Muscle layer of duodenum (tissue), 2 donors: ENCODE measurements around the gene TIMM10.

Source experiments
- H3K27ac ChIP-seq: one replicate; pipeline ENCODE4 v1.7.0; 2013; ENCODE audit warnings: mild to moderate bottlenecking, low read length
- H3K27me3 ChIP-seq: one replicate; pipeline ENCODE4 v1.7.0; 2013; ENCODE audit warnings: low read depth, mild to moderate bottlenecking, control low read depth, low read length
- H3K36me3 ChIP-seq, 2 donors: one replicate each; pipeline ENCODE4 v1.7.0; 2013; ENCODE audit warnings: low read length in 2 of 2, control low read depth in 1 of 2, mild to moderate bottlenecking in 1 of 2; ENCODE audit not compliant: insufficient read depth in 2 of 2, control insufficient read depth in 1 of 2
- H3K4me1 ChIP-seq, 2 donors: one replicate each; pipeline ENCODE4 v1.7.0; 2013; ENCODE audit warnings: low read length in 2 of 2, mild to moderate bottlenecking in 2 of 2, control low read depth in 1 of 2, moderate library complexity in 1 of 2; ENCODE audit not compliant: insufficient read depth in 2 of 2, control insufficient read depth in 1 of 2
- H3K4me3 ChIP-seq, 2 donors: one replicate each; pipeline ENCODE4 v1.7.0; 2013; ENCODE audit warnings: low read length in 2 of 2, low read depth in 1 of 2, mild to moderate bottlenecking in 1 of 2
- H3K9me3 ChIP-seq, 2 donors: one replicate each; pipeline ENCODE4 v1.7.0; 2013; ENCODE audit warnings: low read length in 2 of 2, control low read depth in 1 of 2, mild to moderate bottlenecking in 1 of 2; ENCODE audit not compliant: control insufficient read depth in 1 of 2
- donor health status: healthy.

Gene TIMM10

DNA sequence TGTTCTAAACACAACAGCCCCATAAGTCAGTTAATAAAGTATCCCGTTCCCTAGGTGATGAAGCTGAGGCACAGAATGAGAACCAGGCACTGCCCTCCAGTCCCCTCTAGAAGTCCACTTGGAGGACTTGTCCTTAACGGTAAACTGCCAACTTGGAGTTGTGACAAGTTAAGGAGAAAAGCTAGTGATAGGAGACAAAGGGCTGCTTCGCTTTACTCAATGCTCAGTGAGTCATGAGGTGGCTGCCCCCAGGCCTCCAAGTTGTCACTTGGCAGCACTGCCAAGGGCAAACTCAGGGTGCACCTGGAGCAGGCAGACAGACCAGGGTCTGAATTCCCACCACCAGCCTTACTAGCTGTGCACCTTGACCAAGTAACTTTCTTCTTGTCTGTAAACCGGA, 28.6 kb downstream of the TIMM10 start:
- H3K27me3 ChIP-seq: no peaks in the 10 kb centered on the region
- H3K4me1 ChIP-seq: peaks cover 3 to 7% of the 10 kb centered on the region in 2 donors
- no peak overlapping the region for H3K27ac ChIP-seq
- H3K9me3 ChIP-seq: no peaks in the 10 kb centered on the region
- no peak overlapping the region for H3K4me3 ChIP-seq
- H3K36me3 ChIP-seq: no peaks in the 10 kb centered on the region

DNA sequence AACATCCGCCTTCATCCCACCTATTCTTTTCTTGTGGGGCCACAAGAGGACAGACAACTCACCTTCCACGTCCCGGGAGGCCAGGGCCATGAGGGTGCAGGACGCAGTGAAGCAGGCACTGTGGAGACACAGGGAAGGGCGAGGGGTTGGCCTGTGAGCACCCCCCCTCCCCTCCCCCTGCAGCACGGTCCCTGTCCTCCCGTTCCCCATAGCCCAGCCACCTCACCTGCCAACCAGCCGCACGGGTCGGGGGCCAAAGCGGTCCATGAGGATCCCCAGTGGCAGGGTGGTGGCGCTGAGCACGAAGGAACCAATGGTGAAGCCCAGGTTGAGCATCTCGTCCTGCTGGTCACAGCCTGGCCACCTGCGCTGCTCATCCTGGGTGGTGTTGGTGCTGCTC, 29.6 kb downstream of the TIMM10 start:
- peaks cover 3 to 7% of the 10 kb centered on the region in 2 donors for H3K4me1 ChIP-seq
- H3K4me3 ChIP-seq: no peak overlapping the region
- no peak overlapping the region for H3K27ac ChIP-seq
- no peaks in the 10 kb centered on the region for H3K27me3 ChIP-seq
- H3K36me3 ChIP-seq: peaks cover 0 to 2% of the 10 kb centered on the region in 2 donors
- no peaks in the 10 kb centered on the region for H3K9me3 ChIP-seq

DNA sequence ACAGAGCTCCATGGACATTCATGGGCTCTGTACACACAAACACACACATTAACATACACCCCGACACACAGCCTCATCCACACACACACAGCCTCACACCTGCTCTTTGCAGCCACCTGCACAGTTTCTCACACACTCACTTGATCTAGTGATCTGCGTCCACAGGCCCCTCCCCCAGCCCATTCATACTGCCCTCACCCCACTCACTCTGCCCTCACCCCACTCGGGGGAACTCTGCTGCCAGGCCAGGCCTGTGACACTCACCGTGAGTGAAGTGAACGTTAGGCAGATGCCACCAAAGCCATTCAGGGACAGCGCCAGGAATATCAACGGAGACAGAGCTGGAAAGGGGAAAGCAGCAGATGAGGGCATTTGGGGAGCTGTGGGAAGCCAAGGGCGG, 30.0 kb downstream of the TIMM10 start:
- Histone ChIP-seq H3K36me3 (peaks cover 0 to 5% of the 10 kb centered on the region in 2 donors), H3K4me3 (no peak overlapping the region), H3K4me1 (peaks cover 3 to 7% of the 10 kb centered on the region in 2 donors), H3K27ac (no peak overlapping the region), H3K9me3 (no peaks in the 10 kb centered on the region), H3K27me3 (no peaks in the 10 kb centered on the region)

DNA sequence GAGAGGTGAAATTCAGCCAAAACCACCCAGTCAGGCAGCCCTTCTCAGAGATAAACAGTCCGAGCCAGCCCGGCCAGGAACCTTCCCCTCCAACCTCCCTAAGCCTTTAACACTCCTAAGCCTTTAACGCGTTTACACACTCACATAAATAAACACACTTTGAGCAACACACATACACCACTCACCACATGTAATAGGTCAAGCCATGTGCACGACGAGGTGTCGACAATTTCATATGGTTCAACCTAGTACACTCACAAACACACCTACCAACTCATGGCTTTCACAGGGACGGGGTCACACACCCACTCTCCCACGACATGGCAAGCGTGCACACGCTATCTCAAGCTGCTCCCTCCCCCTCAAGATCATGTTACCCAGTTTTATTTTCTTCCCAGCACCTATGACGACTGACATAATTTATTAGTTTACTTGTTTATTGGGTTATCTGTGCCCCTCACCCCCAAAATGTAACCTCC, 30.5 kb downstream of the TIMM10 start:
- no peaks in the 10 kb centered on the region for H3K27me3 ChIP-seq
- H3K4me3 ChIP-seq: peak overlapping the region; percentile 34 to 41
- H3K27ac ChIP-seq: no peak overlapping the region
- H3K36me3 ChIP-seq: peaks cover 0 to 5% of the 10 kb centered on the region in 2 donors
- H3K4me1 ChIP-seq: peaks cover 3 to 7% of the 10 kb centered on the region in 2 donors
- no peaks in the 10 kb centered on the region for H3K9me3 ChIP-seq

DNA sequence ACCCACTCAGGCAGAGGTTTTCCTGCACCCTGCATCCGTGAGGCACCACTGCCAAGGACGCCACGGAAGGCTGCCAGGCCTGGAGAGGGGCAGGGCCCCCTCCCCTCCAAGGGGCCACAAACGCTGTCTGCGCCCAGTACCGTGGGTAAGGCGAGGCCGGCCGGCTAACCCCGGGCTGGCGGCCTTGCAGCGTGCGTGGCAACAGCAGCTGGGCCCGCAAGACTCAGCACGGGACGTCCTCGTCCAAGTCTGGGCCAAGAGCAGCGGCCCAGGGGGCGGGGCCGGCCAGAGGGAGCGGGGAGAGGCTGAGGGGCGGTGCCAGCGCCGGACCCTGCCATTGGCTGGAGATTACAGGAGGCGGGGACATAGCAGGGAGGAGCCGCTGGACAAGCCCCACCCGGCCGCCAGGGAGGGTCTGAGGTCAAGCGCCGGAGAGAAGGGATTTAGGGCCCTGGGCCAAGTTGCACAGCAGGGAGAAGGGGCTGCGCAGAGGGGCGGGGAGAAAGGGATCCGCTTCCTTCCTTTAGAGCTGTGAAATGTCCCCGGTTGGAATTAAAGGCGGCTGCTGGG, 31.1 kb downstream of the TIMM10 start:
- H3K4me3 ChIP-seq: peak overlapping the region; percentile 34 to 41
- peaks cover 3 to 7% of the 10 kb centered on the region in 2 donors for H3K4me1 ChIP-seq
- no peak overlapping the region for H3K27ac ChIP-seq
- H3K27me3 ChIP-seq: no peaks in the 10 kb centered on the region
- peaks cover 0 to 5% of the 10 kb centered on the region in 2 donors for H3K36me3 ChIP-seq
- H3K9me3 ChIP-seq: no peaks in the 10 kb centered on the region

DNA sequence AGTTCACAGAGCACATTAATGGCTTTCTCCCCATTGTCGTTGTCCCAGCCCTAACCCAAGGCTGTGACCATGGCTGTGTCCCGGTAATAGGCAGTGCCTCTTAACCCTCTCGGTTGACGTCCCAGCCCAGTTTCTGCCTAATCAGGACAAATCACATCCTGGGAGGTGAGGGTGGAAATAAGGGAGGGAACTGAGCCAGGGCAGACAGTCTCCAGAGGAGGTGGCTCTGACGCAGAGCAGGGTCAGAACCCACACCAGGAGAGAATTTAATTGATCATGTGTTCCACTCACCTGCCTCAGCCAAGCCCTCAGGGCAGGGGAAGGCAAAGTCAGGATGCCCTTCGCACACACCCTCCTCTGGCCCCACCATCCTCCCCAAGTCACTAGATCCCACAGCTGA, 32.0 kb downstream of the TIMM10 start:
- no peaks in the 10 kb centered on the region for H3K27me3 ChIP-seq
- H3K36me3 ChIP-seq: peaks cover 0 to 11% of the 10 kb centered on the region in 2 donors
- no peak overlapping the region for H3K27ac ChIP-seq
- peaks cover 3 to 7% of the 10 kb centered on the region in 2 donors for H3K4me1 ChIP-seq
- H3K4me3 ChIP-seq: no peak overlapping the region
- H3K9me3 ChIP-seq: no peaks in the 10 kb centered on the region

DNA sequence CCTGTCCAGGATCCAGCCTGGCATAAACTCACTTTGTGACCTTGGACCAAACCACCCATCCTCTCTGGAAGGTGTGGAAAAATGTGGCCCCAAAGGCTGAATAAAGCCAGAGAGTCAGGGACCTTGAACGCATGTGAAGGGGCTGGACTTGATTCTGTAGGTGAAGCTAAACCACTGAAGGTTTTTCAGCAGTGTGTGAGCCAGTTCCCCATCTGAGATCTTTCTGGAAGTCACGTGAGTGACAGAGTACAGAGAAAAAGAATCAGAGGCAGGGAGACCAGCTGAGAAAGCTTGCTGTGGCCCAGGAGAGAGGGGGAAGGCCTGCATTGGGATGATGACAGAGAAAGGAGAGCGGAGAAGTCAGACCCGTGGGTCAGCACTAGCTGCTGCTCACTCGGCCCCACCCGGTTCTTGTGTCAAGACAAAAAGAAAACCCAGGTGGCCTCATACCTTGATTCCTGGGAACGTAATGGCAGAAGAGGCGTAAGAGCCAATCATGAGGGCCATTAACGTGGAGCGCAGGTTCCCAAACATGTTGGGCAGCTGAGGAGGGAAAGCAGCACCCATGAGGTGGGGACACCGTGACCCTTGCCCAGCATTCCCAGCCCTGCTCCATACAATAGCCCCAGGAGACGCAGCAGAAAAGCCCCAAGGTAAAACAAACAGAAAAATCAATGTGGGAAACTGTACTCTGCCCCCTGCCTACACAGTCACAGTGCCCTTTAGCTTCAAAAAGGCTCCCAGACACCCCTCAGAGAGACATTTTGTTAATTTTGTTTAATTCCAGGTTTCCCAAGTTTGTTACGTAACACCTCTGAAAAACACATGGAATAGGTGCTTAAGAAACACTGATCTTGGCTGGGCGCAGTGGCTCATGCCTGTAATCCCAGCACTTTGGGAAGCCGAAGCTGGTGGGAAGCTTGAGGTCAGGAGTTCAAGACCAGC, 33.0 kb downstream of the TIMM10 start:
- Histone ChIP-seq H3K4me1 (peaks cover 3 to 7% of the 10 kb centered on the region in 2 donors), H3K36me3 (peaks cover 0 to 11% of the 10 kb centered on the region in 2 donors), H3K9me3 (no peaks in the 10 kb centered on the region), H3K4me3 (no peak overlapping the region), H3K27ac (no peak overlapping the region), H3K27me3 (no peaks in the 10 kb centered on the region)

DNA sequence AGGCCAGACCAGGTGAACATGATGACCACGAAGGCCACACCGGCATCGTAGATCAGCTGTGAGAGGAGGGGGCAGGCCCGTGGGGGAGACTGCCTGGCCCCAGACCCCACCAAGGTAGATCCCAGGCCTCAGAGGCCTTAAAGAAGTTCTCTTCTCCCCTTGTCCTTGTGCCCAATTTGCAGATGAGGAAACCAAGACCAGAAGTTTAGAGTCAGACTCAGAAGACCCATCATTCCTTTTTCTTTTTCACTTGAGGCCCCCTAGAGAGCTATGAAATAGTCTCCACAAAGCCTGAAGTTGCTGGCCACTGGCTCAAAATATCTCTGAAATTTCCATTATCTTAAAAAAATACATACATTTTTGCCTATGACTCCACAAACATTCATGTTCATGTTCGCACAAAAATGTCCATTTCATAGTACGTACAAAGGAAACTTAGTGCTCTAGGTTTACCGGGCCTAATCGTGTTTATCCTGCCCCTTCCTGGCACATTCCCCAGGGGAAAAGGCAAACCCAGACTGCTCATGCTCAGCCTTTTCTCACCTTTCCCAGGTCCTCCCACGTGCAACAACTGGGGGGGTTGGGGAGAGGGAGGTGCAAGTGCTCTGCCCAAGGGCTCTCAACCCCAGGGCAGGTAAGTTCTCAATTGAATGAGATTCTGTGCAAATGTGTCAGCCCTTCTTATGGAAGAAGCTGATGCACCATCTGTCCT, 34.3 kb downstream of the TIMM10 start:
- H3K27ac ChIP-seq: no peak overlapping the region
- peaks cover 0 to 11% of the 10 kb centered on the region in 2 donors for H3K36me3 ChIP-seq
- H3K4me1 ChIP-seq: peaks cover 3 to 7% of the 10 kb centered on the region in 2 donors

DNA sequence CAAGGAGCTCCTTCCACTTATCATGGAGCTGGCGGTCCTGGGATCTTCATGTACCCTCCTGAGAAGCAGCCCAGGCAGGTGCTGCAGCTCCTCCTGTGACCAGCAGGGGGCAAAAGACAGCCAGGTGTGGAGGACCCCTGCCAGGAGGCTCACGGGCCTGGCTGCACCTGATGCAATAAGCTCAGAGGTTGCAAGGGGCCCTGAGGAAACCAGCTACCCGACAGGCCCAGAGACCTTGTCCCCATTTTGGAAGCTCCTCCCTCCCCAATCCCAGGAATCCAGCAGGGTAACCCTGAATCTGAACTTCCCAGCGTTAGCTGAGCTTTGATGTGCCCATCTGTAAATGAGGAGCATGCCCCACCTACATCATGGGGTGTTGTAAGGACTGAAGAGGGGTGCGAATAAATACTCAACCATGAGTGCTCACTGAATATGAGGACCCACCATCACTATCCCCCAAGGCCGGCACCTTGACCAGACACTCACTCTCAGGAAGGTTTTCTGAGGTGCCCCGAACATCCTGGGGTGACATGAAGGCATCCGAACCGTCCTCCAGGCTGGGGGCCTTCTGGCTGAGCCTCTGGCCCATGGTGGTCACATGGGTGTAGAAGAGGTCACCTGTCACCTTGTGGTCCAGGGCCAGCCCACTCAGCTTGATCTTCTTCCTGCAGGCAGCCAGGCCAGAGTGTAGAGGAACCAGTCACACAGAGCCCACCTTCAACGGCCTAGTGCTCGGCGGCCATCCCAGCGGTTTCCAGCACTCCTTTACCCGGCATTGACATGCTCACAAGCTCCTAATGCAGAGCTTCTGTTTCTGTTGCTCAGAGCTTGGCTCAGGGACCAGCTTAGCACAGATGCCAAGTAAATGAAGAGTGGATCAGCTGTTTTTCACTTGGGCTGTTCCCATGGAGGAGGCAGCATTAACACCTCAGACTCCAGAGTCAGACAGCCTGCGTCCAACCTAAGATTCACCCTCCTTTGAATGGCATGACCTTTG, 36.7 kb downstream of the TIMM10 start:
- Histone ChIP-seq H3K36me3 (peaks cover 9 to 26% of the 10 kb centered on the region in 2 donors), H3K4me1 (peaks cover 0 to 3% of the 10 kb centered on the region in 2 donors), H3K9me3 (no peaks in the 10 kb centered on the region), H3K27ac (no peak overlapping the region), H3K27me3 (no peaks in the 10 kb centered on the region), H3K4me3 (no peak overlapping the region)

More for the DNA sequence above, 34.3 kb downstream of the TIMM10 start:
- Histone ChIP-seq H3K27me3 (no peaks in the 10 kb centered on the region), H3K9me3 (no peaks in the 10 kb centered on the region), H3K4me3 (no peak overlapping the region)

DNA sequence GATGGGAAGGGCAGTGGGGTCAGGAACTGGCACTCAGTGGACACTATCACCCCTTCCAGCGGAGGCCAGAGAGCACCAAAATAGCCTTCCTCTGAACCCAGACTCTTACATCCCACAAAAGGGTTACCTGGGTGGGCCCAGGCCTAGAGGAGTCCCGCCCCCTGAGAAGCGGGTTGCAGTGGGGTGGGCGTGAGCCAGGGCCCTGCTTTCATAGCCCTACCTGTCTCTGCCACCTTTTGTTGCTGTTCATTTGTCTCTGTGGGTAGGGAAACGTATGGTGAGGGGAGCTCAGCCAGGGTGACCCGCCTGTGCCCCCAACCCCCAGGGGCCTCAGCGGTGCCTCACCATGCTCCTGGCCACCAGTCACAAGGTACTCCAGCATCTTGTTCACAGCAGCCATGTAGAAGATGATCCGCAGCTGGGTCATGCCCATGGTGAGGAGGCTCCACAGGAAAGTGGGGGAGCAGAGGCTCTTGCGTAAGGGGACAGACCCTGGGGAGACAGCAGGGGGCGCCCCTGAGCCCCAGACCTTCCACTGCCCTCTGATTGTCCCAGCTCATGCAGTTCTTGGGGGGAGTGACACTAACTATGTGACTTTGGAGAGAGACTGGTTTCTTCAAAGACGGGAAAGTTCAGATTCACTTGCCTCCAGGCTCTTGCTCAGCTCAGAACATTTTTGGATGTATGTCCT, 39.0 kb downstream of the TIMM10 start:
- peaks cover 10 to 46% of the 10 kb centered on the region in 2 donors for H3K36me3 ChIP-seq
- H3K4me3 ChIP-seq: no peak overlapping the region
- no peak overlapping the region for H3K27ac ChIP-seq
- H3K27me3 ChIP-seq: no peaks in the 10 kb centered on the region
- H3K9me3 ChIP-seq: no peaks in the 10 kb centered on the region
- no peaks in the 10 kb centered on the region for H3K4me1 ChIP-seq
